AG04450 (cell line): ENCODE results near the gene ANKRD23. TPM values are rescaled to one million over a fixed set of nuclear protein-coding genes. Genes with fewer than 3 reads are reported as not detected.

Experiments used
- CTCF ChIA-PET: fragments of 300-600, 350-600 bp; formaldehyde crosslinking; extraction: SDS; loops from one replicate; lab custom pipeline; 2022; ENCODE audit warnings: antibody characterized with exemption, inconsistent platforms; lab: Charles Lee
- POLR2A ChIA-PET: fragments of 350-600 bp; formaldehyde crosslinking; extraction: SDS; loops from one replicate; lab custom pipeline; 2021; ENCODE audit warnings: antibody characterized with exemption, inconsistent platforms; lab: Yijun Ruan, JAX
- DNase-seq: peaks from one replicate; pipeline ENCODE4 v3.0.0-alpha.2; 2011; ENCODE audit warnings: low read depth, low spot score
- H3K27ac ChIP-seq: one replicate; pipeline ENCODE4 v1.5.1; 2012; ENCODE audit warnings: low read depth, low read length, control low read depth
- H3K27me3 ChIP-seq: one replicate; pipeline ENCODE4 v1.6.0; 2012; ENCODE audit warnings: low read length; ENCODE audit not compliant: control insufficient read depth, insufficient read depth
- H3K4me3 ChIP-seq: 2 replicates; pipeline ENCODE4 v1.5.1; 2011; ENCODE audit warnings: mild to moderate bottlenecking, low read depth, low read length, control low read depth
- H3K9me3 ChIP-seq: 2 replicates; pipeline ENCODE4 v1.5.1; 2012; ENCODE audit warnings: low read length; ENCODE audit not compliant: control insufficient read depth, insufficient read depth
- CTCF ChIP-seq: IDR thresholded peaks from 2 replicates; pipeline ENCODE4 v1.5.1; 2011; ENCODE audit warnings: low read depth, low read length, control low read depth, inconsistent platforms
- polyA plus RNA-seq: library from polyadenylated mRNA; depleted of rRNA; stranded (reverse); fragments of >200 nt; gene quantifications from 2 replicates; pipeline ENCODE4 v1.2.3, GENCODE V29; 2011

ANKRD23 gene
- polyA plus RNA-seq, 1 experiment: 0.81 TPM

DNA sequence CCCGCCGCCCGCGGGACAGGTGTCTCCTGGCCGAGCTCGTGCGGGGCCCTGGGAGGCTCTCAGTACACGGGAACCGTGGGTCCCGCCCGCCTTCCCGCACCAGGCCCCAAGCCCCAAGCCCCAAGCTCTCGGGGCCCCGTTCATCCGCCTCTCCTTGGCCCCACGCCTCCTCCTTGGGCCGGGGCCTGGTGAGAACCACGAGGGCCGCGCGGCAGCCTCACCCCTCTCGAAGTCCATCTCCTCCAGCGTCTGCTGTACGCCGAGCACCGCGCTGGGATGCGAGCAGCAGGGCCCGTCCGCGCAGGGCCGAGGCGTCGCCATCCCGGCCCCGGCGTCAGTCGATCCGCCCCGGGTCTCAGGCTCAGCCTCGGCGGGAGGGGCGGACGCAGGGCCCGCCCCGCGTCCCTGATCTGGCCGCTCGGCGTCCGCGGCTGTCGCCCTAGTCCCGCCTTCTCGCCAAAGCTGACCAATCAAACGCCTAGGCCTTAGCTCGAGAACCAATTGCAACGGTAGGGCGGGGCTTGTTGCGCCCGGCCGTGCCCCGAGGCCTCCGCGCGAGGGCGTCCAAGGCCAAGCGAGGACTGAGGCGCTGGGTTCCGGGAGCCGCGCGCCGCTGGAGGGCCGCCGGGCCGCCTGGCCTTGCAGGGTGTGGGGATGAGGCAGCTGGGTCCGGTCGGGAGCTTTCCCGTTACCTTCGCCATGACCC, 14.0 kb upstream of the ANKRD23 start, which contains the start of gene ANKRD39:
Gene ANKRD39 (minus strand): TSS at position 350 of the 706 bp plus-strand sequence. CDS start 29 bp downstream, at position 321.
- Histone ChIP-seq H3K27me3 (no peaks in the 10 kb centered on the region), H3K9me3 (no peaks in the 10 kb centered on the region; the same call in 1 of the 2 replicates), H3K4me3 (peak within 1 kb of the TSS; percentile 80), H3K27ac (peak within 1 kb of the TSS; percentile 52)
- DNase-seq: peak; percentile 96
- POLR2A ChIA-PET: interaction anchor here (0.6 to 2.3 kb wide), 8 partner anchors 11 to 523 kb away, joined by 3 to 42 read pairs (median 5); partner anchors contain the start of genes ANKRD36, CNNM3, NCAPH and SEMA4C
- peak; percentile 71 for TF ChIP-seq CTCF
- CTCF ChIA-PET: interaction anchor here (0.6 to 4.6 kb wide), 28 partner anchors 10 to 254 kb away, joined by 3 to 60 read pairs (median 4); partner anchors contain the start of genes ANKRD36 and CNNM3

- Histone ChIP-seq H3K4me3 (peak overlapping the region; percentile 80), H3K27me3 (no peaks in the 10 kb centered on the region), H3K27ac (peak overlapping the region; percentile 52), H3K9me3 (no peaks in the 10 kb centered on the region; the same call in 1 of the 2 replicates)
- CTCF ChIA-PET: interaction anchor here (0.6 to 4.6 kb wide), 24 partner anchors 10 to 255 kb away, joined by 3 to 60 read pairs (median 6); partner anchors contain the start of genes ANKRD36 and CNNM3
- no peak for DNase-seq
- POLR2A ChIA-PET: interaction anchor here (0.8 to 2.3 kb wide), 6 partner anchors 12 to 522 kb away, joined by 3 to 42 read pairs (median 6); partner anchors contain the start of genes ANKRD36, CNNM3, NCAPH and SEMA4C
- TF ChIP-seq CTCF: no peak
These were observed 13.2 kb upstream of the ANKRD23 start for GRCh38 chr2:96856776-96857666.

GRCh38 chr2:96853321-96853720, 9.5 kb upstream of the ANKRD23 start:
- POLR2A ChIA-PET: no interaction called here
- CTCF ChIA-PET: interaction anchor here (1.0 kb wide), 1 partner anchor 98 kb away, joined by 4 read pairs; no protein-coding TSS in a partner anchor
- no peak for TF ChIP-seq CTCF
- Histone ChIP-seq H3K27ac (no peak overlapping the region), H3K9me3 (no peaks in the 10 kb centered on the region; the same call in 1 of the 2 replicates), H3K4me3 (no peak overlapping the region), H3K27me3 (no peaks in the 10 kb centered on the region)
- DNase-seq: no peak

- POLR2A ChIA-PET: no interaction called here
- no peak overlapping the region for H3K4me3 ChIP-seq
- CTCF ChIA-PET: interaction anchor here (1.0 kb wide), 1 partner anchor 98 kb away, joined by 4 read pairs; no protein-coding TSS in a partner anchor
- no peaks in the 10 kb centered on the region for H3K27me3 ChIP-seq
- TF ChIP-seq CTCF: no peak
- no peaks in the 10 kb centered on the region; the same call in 1 of the 2 replicates for H3K9me3 ChIP-seq
- DNase-seq: no peak
- H3K27ac ChIP-seq: no peak overlapping the region
These were observed 8.8 kb upstream of the ANKRD23 start for GRCh38 chr2:96852667-96853066.
